ENCODE data around the gene GDNF. TPM values are rescaled to one million over a fixed set of nuclear protein-coding genes. Genes with fewer than 3 reads are reported as not detected.

The GDNF gene
- polyA plus RNA-seq, 3 donors, result not detected

DNA sequence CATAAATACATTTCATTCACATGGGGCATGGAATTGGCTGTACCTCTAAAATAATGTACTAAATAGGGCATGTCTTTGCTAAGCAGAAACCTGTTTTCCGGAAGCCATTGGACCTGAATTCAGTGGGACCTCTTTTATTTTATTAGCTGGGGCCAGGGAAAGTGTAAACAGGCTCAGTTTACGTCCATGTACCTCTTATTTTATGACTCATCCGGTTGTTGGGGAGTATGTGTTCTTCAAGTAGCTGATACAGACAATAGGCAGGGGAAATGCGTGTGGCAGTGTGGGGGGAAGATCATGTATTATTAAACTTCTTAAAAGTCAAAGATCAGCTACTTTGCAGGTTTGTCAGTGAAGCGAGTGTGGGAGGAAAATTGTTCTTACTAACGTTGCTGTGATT lies 1.4 kb upstream of the GDNF start:
- Mint-ChIP-seq H3K4me1 (peaks cover 29% of the 10 kb centered on the region), H3K4me3 (peak overlapping the region in 1 of 2 donors; percentile 79), H3K27ac (no peak overlapping the region), H3K9me3 (peaks cover 0 to 19% (median 7%) of the 10 kb centered on the region in 7 donors), H3K27me3 (ENCODE audit: low read depth in 3 of 3) (peaks cover 67 to 93% (median 83%) of the 10 kb centered on the region in 3 donors), H3K36me3 (peaks cover 5 to 11% of the 10 kb centered on the region in 2 donors)
- H3K79me2 ChIP-seq (ENCODE audit: insufficient read depth, low read length), result no peaks in the 10 kb centered on the region
- no peak overlapping the region for H3K4me3 ChIP-seq (replicated peaks in 1 of 3; ENCODE audit: low read depth in 2 of 3, low read length in 3 of 3)
- H3K4me1 ChIP-seq (ENCODE audit: control insufficient read depth in 1 of 2, insufficient read depth in 2 of 2, low read length in 2 of 2), result peaks cover 10 to 17% of the 10 kb centered on the region in 2 donors
- no peak overlapping the region for H3K4me2 ChIP-seq (replicated peaks; ENCODE audit: extremely low read depth, low read length, poor library complexity, severe bottlenecking)
- 40% methylated on average over 3 of the region's 6 CpGs for WGBS (ENCODE audit: insufficient coverage)
- H3K27ac ChIP-seq (ENCODE audit: low read depth in 1 of 2, low read length in 2 of 2), result no peak overlapping the region
- H4K20me1 ChIP-seq (ENCODE audit: insufficient read depth, low read length), result no peaks in the 10 kb centered on the region
- TF ChIP-seq, protein P1, sequence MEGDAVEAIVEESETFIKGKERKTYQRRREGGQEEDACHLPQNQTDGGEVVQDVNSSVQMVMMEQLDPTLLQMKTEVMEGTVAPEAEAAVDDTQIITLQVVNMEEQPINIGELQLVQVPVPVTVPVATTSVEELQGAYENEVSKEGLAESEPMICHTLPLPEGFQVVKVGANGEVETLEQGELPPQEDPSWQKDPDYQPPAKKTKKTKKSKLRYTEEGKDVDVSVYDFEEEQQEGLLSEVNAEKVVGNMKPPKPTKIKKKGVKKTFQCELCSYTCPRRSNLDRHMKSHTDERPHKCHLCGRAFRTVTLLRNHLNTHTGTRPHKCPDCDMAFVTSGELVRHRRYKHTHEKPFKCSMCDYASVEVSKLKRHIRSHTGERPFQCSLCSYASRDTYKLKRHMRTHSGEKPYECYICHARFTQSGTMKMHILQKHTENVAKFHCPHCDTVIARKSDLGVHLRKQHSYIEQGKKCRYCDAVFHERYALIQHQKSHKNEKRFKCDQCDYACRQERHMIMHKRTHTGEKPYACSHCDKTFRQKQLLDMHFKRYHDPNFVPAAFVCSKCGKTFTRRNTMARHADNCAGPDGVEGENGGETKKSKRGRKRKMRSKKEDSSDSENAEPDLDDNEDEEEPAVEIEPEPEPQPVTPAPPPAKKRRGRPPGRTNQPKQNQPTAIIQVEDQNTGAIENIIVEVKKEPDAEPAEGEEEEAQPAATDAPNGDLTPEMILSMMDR (IDR thresholded peaks at IDR 0.05), result no peak
- DNase-seq, result no peak
- peaks cover 0 to 25% of the 10 kb centered on the region in 2 donors for H3K9me3 ChIP-seq (replicated peaks in 1 of 2; ENCODE audit: control insufficient read depth in 1 of 2, insufficient read depth in 1 of 2, low read length in 2 of 2)
- intact Hi-C loops (cut with micrococcal nuclease), result no loop called here
- H3K27me3 ChIP-seq (ENCODE audit: control insufficient read depth in 2 of 2, insufficient read depth in 2 of 2, low read length in 2 of 2), result peaks cover 60 to 74% of the 10 kb centered on the region in 2 donors
- H3K9ac ChIP-seq (ENCODE audit: insufficient read depth, low read length, poor library complexity, severe bottlenecking), result no peak overlapping the region
- no peak overlapping the region for H2AFZ ChIP-seq (ENCODE audit: insufficient read depth, low read depth, low read length, poor library complexity, severe bottlenecking)
- no peaks in the 10 kb centered on the region for H3K36me3 ChIP-seq (replicated peaks in 1 of 2; ENCODE audit: control insufficient read depth in 1 of 2, insufficient read depth in 2 of 2, low read length in 2 of 2)

DNA sequence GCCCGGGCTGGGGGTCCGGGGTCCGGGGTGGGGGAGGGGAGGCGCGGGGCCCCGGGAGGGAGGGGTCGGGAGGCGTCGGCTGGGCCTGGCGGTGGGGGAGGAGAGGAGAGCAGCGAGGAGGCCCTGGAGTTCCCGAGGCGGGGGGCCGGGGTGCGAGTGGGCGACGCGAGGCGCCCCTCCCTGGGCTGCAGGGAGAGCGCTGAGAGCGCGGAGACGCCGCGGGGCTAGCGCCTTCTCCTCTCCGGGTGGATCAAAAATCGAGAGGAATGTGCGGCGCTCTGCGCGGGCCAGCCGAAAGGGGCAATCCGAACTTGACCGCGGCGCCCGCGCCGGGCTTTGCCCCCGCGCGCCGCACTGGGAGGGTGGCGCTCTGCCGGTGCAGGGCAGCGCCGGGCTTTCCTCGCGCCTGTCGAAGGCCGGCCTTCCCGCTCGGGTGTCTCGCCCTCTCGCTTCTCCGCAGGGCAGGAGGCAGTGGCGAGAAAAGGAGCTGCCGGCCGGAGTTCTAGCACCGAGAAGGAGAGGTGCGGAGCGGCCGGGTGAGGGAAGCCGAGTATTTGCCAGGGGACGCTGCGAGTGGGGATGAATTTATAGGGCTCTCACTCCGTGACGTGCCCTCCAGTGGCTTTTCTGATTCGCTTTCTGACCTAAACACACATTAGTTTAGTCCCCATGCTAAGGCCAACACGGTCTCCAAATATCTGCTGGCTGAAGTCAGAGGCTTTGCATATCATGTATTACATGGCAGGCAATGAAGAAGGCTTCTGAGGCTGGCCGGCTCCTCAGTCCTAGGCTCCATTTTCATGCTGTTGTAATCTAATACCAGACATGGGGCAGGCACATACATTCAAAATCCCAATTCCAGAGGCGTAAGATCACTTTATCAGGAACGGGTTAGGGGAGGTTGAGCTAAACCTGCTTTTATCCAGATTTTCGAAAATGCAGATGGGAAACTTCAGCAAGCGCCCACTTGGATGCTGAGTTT lies 503 bp upstream of the GDNF start:
- no peak overlapping the region for H3K27ac ChIP-seq (ENCODE audit: low read depth in 1 of 2, low read length in 2 of 2)
- peak overlapping the region in 1 of 2 donors; percentile 59 for H3K4me3 Mint-ChIP-seq
- H3K9ac ChIP-seq (ENCODE audit: insufficient read depth, low read length, poor library complexity, severe bottlenecking), result no peak overlapping the region
- no peak overlapping the region for H3K4me3 ChIP-seq (replicated peaks in 1 of 3; ENCODE audit: low read depth in 2 of 3, low read length in 3 of 3)
- intact Hi-C loops (cut with micrococcal nuclease), result no loop called here
- no peak overlapping the region for H3K4me2 ChIP-seq (replicated peaks; ENCODE audit: extremely low read depth, low read length, poor library complexity, severe bottlenecking)
- peaks cover 75 to 96% (median 92%) of the 10 kb centered on the region in 3 donors for H3K27me3 Mint-ChIP-seq (ENCODE audit: low read depth in 3 of 3)
- H3K9me3 ChIP-seq (replicated peaks in 1 of 2; ENCODE audit: control insufficient read depth in 1 of 2, insufficient read depth in 1 of 2, low read length in 2 of 2), result peaks cover 0 to 34% of the 10 kb centered on the region in 2 donors
- peaks cover 0 to 19% (median 9%) of the 10 kb centered on the region in 7 donors for H3K9me3 Mint-ChIP-seq
- H3K27ac Mint-ChIP-seq, result no peak overlapping the region
- TF ChIP-seq, protein P1 (IDR thresholded peaks at IDR 0.05), result no peak
- no peak overlapping the region for H2AFZ ChIP-seq (ENCODE audit: insufficient read depth, low read depth, low read length, poor library complexity, severe bottlenecking)
- WGBS (ENCODE audit: insufficient coverage), result 4% methylated on average over 49 of the region's 76 CpGs
- no peaks in the 10 kb centered on the region for H3K79me2 ChIP-seq (ENCODE audit: insufficient read depth, low read length)
- peaks cover 34% of the 10 kb centered on the region for H3K4me1 Mint-ChIP-seq
- peaks cover 10 to 19% of the 10 kb centered on the region in 2 donors for H3K4me1 ChIP-seq (ENCODE audit: control insufficient read depth in 1 of 2, insufficient read depth in 2 of 2, low read length in 2 of 2)
- H3K36me3 ChIP-seq (replicated peaks in 1 of 2; ENCODE audit: control insufficient read depth in 1 of 2, insufficient read depth in 2 of 2, low read length in 2 of 2), result no peaks in the 10 kb centered on the region
- H3K27me3 ChIP-seq (ENCODE audit: control insufficient read depth in 2 of 2, insufficient read depth in 2 of 2, low read length in 2 of 2), result peaks cover 69 to 82% of the 10 kb centered on the region in 2 donors
- DNase-seq, result no peak
- peaks cover 5 to 11% of the 10 kb centered on the region in 2 donors for H3K36me3 Mint-ChIP-seq
- H4K20me1 ChIP-seq (ENCODE audit: insufficient read depth, low read length), result no peaks in the 10 kb centered on the region
